GM19328 (cell line): Measurements from ENCODE around the gene TRIM28.
A peak's percentile ranks its signal among the peaks of the same experiment; 100 is the strongest.

Experiments used
- ATAC-seq: cut with Tn5 transposase; IDR thresholded peaks from one replicate; pipeline ENCODE4 v1.9.1; 2021; ENCODE audit warnings: mild to moderate bottlenecking, moderate library complexity; ENCODE audit not compliant: unreplicated experiment

TRIM28 gene

GRCh38 chr19:58547323-58548312 is 3.8 kb downstream of the TRIM28 start:
- no peak for ATAC-seq

GRCh38 chr19:58548859-58549663 is 5.2 kb downstream of the TRIM28 start:
- ATAC-seq: no peak

GRCh38 chr19:58549664-58550361 is 5.9 kb downstream of the TRIM28 start:
- ATAC-seq: no peak

- no peak for ATAC-seq
These were observed 6.7 kb downstream of the TRIM28 start for GRCh38 chr19:58550362-58551122.

GRCh38 chr19:58551123-58551497 is 7.2 kb downstream of the TRIM28 start:
- no peak for ATAC-seq

- no peak for ATAC-seq
These were observed 8.0 kb downstream of the TRIM28 start for GRCh38 chr19:58551577-58552471.

GRCh38 chr19:58552655-58553054 is 8.8 kb downstream of the TRIM28 start:
- no peak for ATAC-seq

GRCh38 chr19:58553799-58554493 is 10.1 kb downstream of the TRIM28 start:
- no peak for ATAC-seq

GRCh38 chr19:58554494-58555368 is 10.9 kb downstream of the TRIM28 start, which contains the start of gene CHMP2A:
CHMP2A (minus strand) TSS chr19:58555105; CDS start chr19:58554212, 893 bp downstream.
- ATAC-seq: peak; percentile 35

- ATAC-seq: no peak
These were observed 11.6 kb downstream of the TRIM28 start for GRCh38 chr19:58555369-58555885.

- ATAC-seq: no peak
These were observed 12.2 kb downstream of the TRIM28 start for GRCh38 chr19:58555920-58556621.

- no peak for ATAC-seq
These were observed 12.9 kb downstream of the TRIM28 start for GRCh38 chr19:58556622-58557220.

- no peak for ATAC-seq
These were observed 13.6 kb downstream of the TRIM28 start for GRCh38 chr19:58557221-58558065.

- ATAC-seq: no peak
These were observed 14.3 kb downstream of the TRIM28 start, which contains the start of gene UBE2M for GRCh38 chr19:58558066-58558622. UBE2M (minus strand) TSS chr19:58558611; CDS start chr19:58558381, 230 bp downstream.

- ATAC-seq: peak; percentile 57
These were observed 14.9 kb downstream of the TRIM28 start for GRCh38 chr19:58558623-58559274.
